ENCODE measurements around the gene KCNH3.

KCNH3 gene

GRCh38 chr12:49555631-49556390, 17.0 kb downstream of the KCNH3 start:
- ChIA-PET CTCF (interaction anchor here (1.1 to 7.1 kb wide), 4 partner anchors 7 to 225 kb away, joined by 3 to 44 read pairs (median 8); no protein-coding TSS in a partner anchor), POLR2A (no interaction called here)
- no peak for TF ChIP-seq CTCF (IDR thresholded peaks at IDR 0.05; ENCODE audit: insufficient read depth, low read length, missing control alignments)

GRCh38 chr12:49556391-49557186, 17.8 kb downstream of the KCNH3 start:
- CTCF ChIA-PET = interaction anchor here (0.7 to 3.5 kb wide), 9 partner anchors 8 to 261 kb away, joined by 3 to 13 read pairs (median 3); no protein-coding TSS in a partner anchor
- POLR2A ChIA-PET = interaction anchor here (0.9 kb wide), 1 partner anchor 11 kb away, joined by 3 read pairs; no protein-coding TSS in a partner anchor
- no peak for DNase-seq (ENCODE audit: low read depth, low spot score)
- H3K4me3 ChIP-seq (ENCODE audit: low read depth, low read length) = no peak overlapping the region
- TF ChIP-seq CTCF (IDR thresholded peaks at IDR 0.05; ENCODE audit: insufficient read depth, low read length, missing control alignments) = no peak

More at GRCh38 chr12:49555631-49556390, 17.0 kb downstream of the KCNH3 start:
- no peak overlapping the region for H3K4me3 ChIP-seq (ENCODE audit: low read depth, low read length)
- DNase-seq (ENCODE audit: low read depth, low spot score) = no peak

- H3K4me3 ChIP-seq (ENCODE audit: low read depth, low read length) = no peak overlapping the region
- ChIA-PET CTCF (interaction anchor here (0.7 to 3.5 kb wide), 8 partner anchors 9 to 262 kb away, joined by 3 to 13 read pairs (median 4); no protein-coding TSS in a partner anchor), POLR2A (interaction anchor here (0.9 kb wide), 1 partner anchor 10 kb away, joined by 3 read pairs; no protein-coding TSS in a partner anchor)
- no peak for DNase-seq (ENCODE audit: low read depth, low spot score)
- no peak for TF ChIP-seq CTCF (IDR thresholded peaks at IDR 0.05; ENCODE audit: insufficient read depth, low read length, missing control alignments)
These were observed 18.5 kb downstream of the KCNH3 start for GRCh38 chr12:49557187-49557916.

GRCh38 chr12:49557917-49558215, 19.0 kb downstream of the KCNH3 start:
- no peak for DNase-seq (ENCODE audit: low read depth, low spot score)
- CTCF ChIA-PET = interaction anchor here (1.3 to 3.5 kb wide), 6 partner anchors 9 to 226 kb away, joined by 3 to 13 read pairs (median 5); no protein-coding TSS in a partner anchor
- POLR2A ChIA-PET = no interaction called here
- TF ChIP-seq CTCF (IDR thresholded peaks at IDR 0.05; ENCODE audit: insufficient read depth, low read length, missing control alignments) = peak; percentile 24
- H3K4me3 ChIP-seq (ENCODE audit: low read depth, low read length) = no peak overlapping the region

GRCh38 chr12:49558526-49558925, 19.7 kb downstream of the KCNH3 start:
- H3K4me3 ChIP-seq (ENCODE audit: low read depth, low read length) = no peak overlapping the region
- POLR2A ChIA-PET = interaction anchor here (1.9 kb wide), 1 partner anchor 9 kb away, joined by 4 read pairs; no protein-coding TSS in a partner anchor
- CTCF ChIA-PET = interaction anchor here (1.3 to 3.5 kb wide), 3 partner anchors 8 to 227 kb away, joined by 5 to 13 read pairs (median 7); no protein-coding TSS in a partner anchor
- no peak for TF ChIP-seq CTCF (IDR thresholded peaks at IDR 0.05; ENCODE audit: insufficient read depth, low read length, missing control alignments)
- DNase-seq (ENCODE audit: low read depth, low spot score) = no peak

All from AG04449 (cell line).